GM15510 (cell line): ENCODE results near the gene LY6G5B.

Experiments used
- POLR2A ChIP-seq: IDR thresholded peaks from 3 replicates; pipeline ENCODE4 v1.6.1; 2011; ENCODE audit warnings: borderline replicate concordance; ENCODE audit not compliant: insufficient read length; ENCODE audit errors: extremely low read depth

The LY6G5B gene

DNA sequence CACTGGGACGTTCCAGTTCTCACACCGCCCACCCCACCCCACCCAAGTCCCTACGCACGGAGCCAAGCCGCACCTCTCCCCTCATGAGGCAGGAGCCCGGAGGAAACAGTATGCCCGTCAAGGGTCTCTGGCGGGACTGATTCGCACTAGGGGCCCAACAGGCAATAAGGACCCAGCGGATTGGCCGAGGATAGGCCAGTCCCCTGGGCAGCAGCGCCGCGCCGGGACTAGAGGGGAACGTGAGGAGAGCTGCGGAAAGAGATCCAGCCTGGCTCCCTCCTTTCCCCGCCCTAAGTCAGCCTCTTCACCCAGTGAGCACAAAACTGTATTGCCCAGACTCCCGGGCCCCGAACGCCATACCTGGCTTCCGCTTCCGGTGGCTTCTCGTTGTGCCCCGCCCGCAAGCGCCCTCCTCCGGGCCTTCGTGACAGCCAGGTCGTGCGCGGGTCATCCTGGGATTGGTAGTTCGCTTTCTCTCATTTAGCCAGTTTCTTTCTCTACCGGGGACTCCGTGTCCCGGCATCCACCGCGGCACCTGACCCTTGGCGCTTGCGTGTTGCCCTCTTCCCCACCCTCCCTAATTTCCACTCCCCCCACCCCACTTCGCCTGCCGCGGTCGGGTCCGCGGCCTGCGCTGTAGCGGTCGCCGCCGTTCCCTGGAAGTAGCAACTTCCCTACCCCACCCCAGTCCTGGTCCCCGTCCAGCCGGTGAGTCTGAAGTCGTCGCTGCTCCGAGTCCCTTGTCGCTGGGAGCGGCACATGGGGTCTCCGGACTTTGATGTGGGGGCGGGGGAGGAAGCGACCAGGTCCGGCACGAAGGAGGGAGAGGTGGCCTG is 4.1 kb upstream of the LY6G5B start, which contains the start of gene CSNK2B:
TSS of gene CSNK2B (plus strand) at position 580 of the 836 bp plus-strand sequence. CDS start 752 bp downstream, outside the sequence.
- peak; percentile 79 for TF ChIP-seq POLR2A

DNA sequence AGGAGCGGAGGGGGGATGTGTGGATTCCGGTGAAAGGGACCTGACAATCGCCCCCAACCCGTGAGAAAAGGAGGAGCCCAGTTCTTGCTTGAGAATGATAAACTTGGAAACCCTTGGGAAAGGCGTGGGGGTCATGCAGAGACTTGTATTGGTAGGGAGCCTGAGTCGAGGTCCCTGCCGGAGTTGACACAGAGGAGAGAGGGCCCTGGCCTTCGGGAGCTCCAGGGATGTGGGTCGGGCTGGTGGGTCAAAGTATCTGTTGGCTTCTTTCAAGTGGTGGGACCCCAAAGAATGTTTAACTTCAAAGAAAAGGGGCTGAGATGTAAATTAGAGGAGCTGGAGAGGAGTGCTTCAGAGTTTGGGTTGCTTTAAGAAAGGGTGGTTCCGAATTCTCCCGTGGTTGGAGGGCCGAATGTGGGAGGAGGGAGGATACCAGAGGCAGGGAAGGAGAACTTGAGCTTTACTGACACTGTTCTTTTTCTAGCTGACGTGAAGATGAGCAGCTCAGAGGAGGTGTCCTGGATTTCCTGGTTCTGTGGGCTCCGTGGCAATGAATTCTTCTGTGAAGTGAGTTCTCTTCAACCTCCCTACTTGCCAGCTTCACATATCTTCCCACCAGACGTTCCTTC is 3.3 kb upstream of the LY6G5B start:
- TF ChIP-seq POLR2A, result no peak

DNA sequence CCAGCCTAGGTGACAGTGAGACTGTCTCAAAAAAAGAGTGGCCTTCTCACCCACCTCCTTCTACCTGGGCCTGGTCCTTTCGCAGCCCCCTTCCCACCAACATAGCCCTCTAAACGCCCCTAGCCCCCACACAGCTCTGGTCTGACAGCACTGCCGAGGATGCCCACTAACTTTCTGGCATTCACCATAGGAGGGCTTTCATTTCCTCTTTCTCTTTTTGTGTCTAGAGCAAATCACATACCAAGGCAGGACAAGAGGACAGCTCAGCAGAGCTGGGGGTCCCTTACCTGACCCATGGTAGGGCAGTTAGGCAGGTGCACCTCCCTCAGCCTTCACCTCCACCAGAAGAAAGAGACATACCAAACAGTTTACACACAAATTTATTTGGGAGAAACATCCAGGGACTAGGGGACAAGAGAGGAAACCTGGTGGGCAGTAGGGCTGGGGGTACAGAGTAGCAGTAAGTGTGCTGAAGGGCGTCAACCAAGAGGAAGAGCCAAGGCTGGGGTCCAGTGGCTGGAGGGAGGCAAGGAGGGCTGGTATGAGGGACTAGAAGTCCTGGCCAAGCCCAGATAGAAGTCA is 6.6 kb downstream of the LY6G5B start:
- no peak for TF ChIP-seq POLR2A

DNA sequence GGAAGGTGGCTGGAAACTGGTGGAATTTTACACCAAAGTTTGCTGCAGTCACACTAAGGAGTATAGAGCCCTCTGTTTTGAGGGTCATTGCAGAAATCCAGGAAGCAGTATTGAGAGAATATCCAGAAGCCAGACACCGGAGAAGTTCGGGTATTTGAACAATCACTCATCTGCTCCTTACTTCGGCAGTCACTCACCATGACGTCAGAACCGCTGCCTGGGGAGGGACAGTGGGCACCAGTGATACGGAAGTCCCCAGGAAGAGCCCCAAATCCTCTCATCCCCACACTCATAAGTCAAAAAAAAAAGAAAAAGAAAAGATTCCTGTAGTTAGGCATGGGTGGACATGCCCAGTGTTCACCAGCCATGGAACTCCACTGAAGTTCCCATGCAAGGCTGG is 7.1 kb downstream of the LY6G5B start:
- no peak for TF ChIP-seq POLR2A

DNA sequence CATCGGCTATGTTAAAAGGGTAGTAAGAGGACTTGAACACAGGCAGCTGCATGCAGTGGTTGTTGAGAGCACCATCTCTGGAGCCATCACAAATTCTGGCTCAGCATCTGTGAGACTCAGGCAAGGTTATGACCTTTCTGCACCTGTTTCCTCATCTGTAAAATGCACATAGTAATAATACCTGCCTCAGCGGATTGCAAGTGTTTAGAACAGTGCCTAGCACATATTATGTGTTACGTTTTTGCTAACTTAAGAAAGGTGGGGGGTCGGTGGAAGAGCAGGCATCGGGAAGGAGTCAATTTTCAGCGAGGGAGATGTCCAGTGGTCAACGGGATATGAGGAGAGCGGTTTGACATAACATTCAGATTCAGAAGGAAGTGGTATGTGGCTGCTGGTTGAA is 8.2 kb downstream of the LY6G5B start:
- no peak for TF ChIP-seq POLR2A

DNA sequence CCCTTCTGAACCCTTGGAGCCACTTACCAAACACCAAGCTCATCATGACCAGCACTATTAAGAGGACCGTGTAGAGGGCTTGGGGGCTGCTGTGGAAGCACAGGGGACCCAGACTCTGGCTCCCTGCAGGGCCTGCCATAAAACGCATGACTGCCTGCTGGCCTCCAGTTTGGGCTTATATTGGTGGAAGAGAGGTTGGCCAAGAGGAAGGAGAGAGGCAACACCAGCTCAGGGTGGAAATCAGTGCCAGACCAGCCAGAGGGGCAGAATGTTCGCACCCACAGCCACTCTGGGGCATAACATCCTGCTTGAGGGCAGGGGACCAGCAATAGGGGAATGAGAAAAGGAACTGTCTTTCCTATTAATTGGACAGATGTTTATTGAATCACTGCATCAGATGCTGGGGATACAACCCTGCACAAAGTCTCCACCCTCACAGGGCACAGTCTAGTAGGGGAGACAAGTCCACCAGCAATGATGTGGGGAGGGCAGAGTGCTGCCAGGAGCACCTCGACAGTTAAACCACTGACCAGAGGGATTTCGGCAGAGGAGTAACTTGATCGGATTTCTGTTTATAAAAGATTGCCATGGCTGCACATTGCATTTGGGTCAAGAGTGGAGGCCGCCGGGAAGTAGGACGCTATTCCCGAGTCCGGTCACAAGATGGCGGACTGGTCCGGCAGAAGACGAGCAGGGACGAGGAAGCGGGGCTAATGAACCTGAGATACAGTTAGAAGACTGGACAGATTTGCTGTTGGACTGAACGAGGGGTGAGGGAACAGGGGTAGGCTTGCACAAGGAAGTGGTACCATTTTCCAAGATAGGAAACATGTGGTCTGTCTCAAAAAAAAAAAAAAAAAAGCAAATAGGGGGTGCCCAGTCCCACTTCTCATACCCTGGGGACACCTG is 10.7 kb downstream of the LY6G5B start, which contains the start of gene LY6G5C:
TSS of gene LY6G5C (minus strand) at position 842 of the 909 bp plus-strand sequence. CDS start at position 148, 694 bp downstream.
- TF ChIP-seq POLR2A, result no peak

DNA sequence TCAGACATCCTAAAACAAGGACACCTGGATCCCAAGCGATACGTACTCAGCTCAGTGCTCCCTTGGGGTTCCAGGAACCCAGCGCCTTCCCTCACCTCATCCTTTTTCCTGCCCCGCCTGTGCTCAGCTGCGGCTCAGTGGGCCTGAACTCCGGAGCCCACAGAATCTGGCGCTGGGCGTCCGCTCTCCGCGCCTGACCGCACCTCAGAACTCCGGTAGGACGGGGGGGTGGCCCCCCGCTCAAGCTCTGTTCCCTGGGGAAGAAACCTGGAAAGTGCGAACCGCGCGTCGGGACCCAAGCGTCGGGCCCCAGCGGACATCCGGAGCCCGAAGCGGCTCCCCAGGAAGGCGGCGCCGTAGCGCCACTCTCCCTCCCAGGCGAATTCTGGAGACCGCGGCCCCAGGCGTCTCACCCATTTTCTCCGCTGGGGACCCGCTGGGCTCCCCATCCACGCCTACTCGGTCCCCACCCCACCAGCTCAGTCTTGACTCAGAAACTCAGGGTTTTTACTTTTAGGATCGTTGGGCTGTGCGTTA is 11.4 kb downstream of the LY6G5B start:
- TF ChIP-seq POLR2A, result peak; percentile 38

DNA sequence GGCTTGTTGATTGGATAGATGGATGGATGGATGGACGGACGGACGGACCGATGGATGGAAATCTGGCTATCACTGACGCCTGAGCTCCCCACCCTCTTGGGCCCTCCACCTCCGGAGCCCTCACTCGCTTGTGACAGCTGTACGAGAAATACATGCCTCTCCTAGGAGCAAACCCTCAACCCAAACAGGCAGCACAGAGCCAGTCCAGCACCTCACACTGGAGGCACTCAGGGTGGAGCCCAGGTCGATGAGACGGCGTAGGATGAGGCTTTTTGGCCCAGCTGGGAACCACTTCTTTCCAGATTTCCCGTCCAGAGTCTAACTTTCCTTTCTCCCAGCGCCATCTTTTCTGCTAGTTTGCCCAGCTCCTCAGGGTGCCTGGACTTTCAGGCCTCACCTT is 13.8 kb downstream of the LY6G5B start:
- no peak for TF ChIP-seq POLR2A

DNA sequence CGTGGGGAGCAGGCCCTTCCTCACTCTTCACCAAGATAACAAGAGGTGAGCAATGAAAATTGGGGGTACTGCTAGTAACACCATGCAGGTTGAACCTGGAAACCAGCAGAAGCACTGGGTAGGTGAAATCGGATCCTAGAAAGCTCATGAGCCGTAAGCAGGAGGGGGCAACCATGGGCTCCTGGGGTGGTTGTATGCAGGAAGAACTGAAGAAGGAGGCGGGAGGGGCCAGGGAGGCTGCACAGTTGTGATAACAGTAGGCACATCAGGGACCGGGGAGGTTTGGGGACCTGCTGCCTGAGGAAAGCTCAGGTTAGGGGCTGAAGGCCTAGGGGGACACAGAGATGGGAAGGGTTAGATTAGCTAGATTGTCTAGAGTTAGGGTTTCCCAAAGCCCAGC is 16.7 kb downstream of the LY6G5B start:
- no peak for TF ChIP-seq POLR2A

DNA sequence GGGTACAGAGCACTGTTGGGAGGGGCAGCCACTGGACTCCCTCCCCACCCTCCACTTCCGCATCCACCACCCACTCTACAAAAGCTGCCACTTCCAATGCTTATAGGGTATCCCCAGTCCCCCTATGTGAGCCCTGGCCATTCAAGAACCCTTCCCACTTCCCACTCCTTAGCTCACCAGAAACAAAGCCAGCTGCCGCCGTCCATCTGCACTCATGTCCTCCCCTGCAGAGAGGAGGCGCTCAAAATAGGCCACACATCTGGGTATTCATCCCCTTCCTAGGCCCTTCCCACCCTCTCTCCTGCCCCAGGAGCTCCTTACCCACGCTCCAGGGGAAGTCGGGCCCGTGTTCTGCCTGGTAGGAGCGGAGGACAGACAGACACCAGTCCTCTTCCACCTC is 17.5 kb downstream of the LY6G5B start:
- no peak for TF ChIP-seq POLR2A

DNA sequence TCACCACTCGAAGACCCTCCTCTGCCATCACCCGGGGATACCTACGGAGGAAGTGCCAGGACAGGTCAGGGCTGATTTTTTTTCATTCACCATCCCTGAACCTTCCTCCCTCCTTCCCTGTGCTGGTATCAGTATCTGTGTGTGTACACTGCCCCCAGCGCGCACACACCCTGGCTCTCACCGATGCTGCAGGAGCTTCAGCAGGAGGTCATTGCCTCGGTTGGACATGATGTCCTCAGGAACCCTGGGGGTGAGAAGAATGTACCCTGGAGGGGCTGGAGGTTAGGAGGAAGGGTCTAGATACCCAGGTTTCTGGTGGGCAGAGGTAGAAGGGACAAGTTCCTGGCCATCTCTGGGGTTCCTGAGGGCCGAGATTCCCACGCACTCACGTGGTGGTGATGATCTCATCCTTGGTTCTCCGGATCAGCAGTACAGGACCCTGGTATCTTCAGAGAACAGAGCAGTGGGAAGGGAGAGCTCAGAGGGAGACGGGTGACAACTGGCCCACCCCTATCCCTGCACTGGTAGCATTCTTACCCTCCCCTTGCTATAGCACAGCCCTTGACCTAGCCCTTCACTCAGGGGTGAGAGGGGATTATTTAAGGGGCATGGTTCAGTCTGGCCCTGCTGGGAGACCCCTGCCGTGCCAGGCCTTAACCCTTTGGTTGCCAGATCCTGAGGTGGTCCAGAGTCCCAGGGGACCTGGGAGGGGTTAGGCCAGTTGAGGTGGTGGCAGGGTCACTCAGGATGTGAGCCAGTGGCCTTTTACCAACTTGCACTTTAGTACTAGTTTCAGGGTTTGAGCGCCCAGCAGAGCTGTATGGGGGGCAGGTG is 18.3 kb downstream of the LY6G5B start:
- TF ChIP-seq POLR2A, result no peak

DNA sequence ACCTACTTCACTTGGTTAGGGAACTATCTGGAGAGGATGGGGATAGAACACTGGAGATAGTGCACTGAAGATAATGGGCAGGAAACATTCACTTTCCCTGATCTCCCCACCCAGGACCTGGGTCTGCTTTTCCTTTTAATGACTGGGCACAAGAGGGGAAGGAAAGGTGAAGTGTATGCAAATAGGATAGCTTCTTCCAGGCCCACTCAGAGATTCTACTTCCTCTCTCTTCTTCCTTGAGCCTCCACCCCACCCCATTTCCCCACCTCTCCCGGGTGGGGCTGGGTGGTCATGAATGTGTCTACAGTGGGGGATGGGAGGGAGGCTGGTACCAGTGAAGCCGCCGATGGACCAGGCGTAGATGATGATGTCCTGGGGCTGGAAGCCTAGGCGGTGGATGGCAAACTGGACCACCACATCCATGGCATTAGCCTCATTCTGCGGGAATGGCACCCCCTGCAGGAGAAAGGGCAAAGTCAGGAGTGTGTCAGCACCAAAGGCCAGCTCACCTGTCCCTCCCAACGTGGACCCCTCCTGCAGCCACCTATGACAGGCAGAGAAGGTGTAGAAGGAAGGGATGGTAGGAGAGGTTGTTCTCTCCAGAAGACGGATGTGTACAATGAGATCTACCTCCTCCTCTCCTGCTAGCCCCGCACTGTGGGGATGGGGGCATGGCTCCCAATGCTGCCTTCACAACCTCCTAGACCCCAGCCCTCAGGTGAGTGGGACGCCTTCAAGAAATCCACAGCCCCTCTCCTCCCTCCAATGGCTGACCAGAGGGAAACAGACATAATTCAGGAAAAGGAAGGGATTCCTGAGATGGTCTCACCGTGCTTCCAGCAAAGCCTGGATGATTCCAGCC is 19.7 kb downstream of the LY6G5B start:
- no peak for TF ChIP-seq POLR2A
